Measurements from ENCODE around the gene OR2S2. TPM values are rescaled to one million over a fixed set of nuclear protein-coding genes. Genes with fewer than 3 reads are reported as not detected.
"Not testable (repeated sequence)": the region's sequence is repeated elsewhere in the genome, so short reads cannot be mapped to it uniquely, and the experiment has no call there.

The OR2S2 gene
- total RNA-seq, 4 donors from 2014 or later = not detected

GRCh38 chr9:35939679-35940250 lies 18.2 kb downstream of the OR2S2 start:
- no peak for TF ChIP-seq POLR2A (IDR thresholded peaks at IDR 0.05)
- TF ChIP-seq CTCF (IDR thresholded peaks at IDR 0.05) = no peak
- H3K27me3 ChIP-seq = no peaks in the 10 kb centered on the region
- intact Hi-C loops (cut with DNase I; ENCODE audit: low total_unique reads) = no loop called here
- no peak overlapping the region for H3K27ac ChIP-seq
- no peaks in the 10 kb centered on the region for H3K9me3 ChIP-seq
- no peaks in the 10 kb centered on the region for H3K4me1 ChIP-seq
- no peak for DNase-seq
- no peaks in the 10 kb centered on the region for H3K36me3 ChIP-seq
- H3K4me3 ChIP-seq = no peak overlapping the region

DNA sequence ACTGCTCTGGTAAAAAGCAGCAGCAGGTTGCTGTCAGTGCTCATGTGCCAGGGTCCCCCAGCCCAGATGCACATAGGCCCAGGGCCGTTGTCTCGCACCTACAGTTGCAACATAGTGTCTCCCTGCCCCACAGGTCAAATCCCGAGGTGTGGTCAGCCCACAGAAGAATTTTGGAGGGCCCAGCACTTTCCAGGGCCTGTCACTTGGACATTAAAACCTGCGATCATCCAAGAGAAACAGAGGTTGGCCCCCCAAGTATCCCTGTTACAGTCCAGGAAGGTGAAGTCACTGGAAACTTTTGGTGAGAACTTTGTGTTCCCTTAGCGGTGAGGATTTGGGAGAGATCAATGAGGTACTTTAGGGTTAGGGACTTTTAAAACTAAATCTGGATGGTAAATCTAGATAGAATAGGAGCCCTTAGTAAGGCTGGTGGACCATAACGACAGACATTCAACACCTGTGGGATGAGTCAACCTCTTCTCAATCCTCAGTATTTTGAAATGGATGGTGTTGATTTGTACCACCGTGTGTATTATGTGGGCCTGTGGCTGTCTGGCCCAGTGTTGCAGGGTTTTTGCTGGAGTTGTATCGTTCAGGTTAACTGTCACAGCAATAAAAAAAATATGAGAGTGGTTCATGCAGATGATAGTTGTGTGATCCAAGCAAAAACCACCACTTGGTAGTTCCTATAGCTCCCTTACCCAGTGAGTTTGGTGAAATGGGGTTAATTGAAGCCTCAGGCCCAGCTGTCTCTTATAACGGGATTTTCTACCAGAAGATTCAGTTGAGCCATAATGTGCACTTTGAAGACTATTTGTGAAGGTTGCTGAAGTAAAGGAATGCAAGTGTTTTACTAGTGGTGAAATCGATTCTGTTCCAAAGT lies 19.2 kb downstream of the OR2S2 start:
- Histone ChIP-seq H3K4me1 (no peaks in the 10 kb centered on the region), H3K27ac (no peak overlapping the region), H3K27me3 (no peaks in the 10 kb centered on the region), H3K36me3 (no peaks in the 10 kb centered on the region), H3K4me3 (no peak overlapping the region), H3K9me3 (no peaks in the 10 kb centered on the region)
- intact Hi-C loops (cut with DNase I; ENCODE audit: low total_unique reads) = no loop called here
- no peak for TF ChIP-seq CTCF (IDR thresholded peaks at IDR 0.05)
- no peak for TF ChIP-seq POLR2A (IDR thresholded peaks at IDR 0.05)
- DNase-seq = no peak

DNA sequence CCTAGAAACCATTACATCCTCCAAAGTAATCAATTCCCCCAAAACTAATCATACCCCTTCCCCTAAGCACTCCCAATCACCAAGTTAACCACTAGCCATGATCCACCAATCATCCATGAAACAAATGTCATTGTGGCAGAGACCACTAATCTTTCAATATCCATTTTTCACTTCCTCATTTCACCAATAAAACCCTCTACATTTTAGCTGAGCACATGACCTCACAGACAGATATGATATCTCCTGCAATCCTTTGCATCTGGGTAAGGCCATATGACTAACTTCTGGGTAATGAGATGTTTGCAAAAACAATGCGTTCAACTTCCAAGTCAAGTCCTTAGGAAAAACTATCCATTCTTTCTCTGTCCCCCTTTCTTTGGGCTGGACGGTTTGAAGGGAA lies 20.7 kb downstream of the OR2S2 start:
- no peak overlapping the region for H3K4me3 ChIP-seq
- H3K27me3 ChIP-seq = no peaks in the 10 kb centered on the region
- no peak for DNase-seq
- no peak overlapping the region for H3K27ac ChIP-seq
- no peaks in the 10 kb centered on the region for H3K9me3 ChIP-seq
- H3K36me3 ChIP-seq = no peaks in the 10 kb centered on the region
- no peaks in the 10 kb centered on the region for H3K4me1 ChIP-seq
- TF ChIP-seq CTCF (IDR thresholded peaks at IDR 0.05) (no peak), POLR2A (IDR thresholded peaks at IDR 0.05) (no peak)
- intact Hi-C loops (cut with DNase I; ENCODE audit: low total_unique reads) = no loop called here

DNA sequence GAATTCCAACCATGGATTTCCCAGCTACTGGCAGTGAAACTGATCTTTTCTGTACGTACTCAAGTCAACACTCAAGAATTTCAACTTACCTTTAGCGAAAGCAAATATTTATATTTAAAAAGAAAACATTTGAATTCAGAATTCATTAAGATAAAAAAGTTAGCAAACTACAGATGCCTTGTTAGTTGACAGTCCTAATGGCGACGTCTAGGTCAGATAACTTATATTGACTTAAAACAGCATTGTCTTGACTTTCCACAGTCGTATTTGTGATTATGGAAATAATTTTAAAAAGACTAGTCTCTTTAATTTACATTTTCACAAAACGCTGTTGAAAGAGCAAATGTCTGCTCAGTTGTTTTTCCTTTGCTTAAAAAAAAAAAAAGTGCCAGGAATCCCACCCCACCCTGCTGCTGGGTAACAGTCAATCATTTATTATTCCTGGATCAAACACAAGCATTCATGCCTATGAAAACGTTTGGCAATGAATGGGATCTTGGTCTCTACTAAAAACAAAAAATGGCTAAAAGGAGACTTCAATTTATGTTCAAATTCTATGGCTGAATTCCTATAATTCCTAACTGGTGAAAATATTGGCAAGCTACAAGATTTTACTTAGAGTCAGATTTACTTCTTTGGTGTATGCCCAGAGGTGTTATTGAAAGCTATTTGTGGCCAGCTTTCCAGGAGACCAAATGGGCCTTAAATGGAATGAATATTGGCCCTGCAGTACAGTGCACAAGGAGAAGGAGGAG lies 22.0 kb downstream of the OR2S2 start:
- DNase-seq = no peak
- H3K4me1 ChIP-seq = no peaks in the 10 kb centered on the region
- no peaks in the 10 kb centered on the region for H3K36me3 ChIP-seq
- H3K9me3 ChIP-seq = no peaks in the 10 kb centered on the region
- H3K27ac ChIP-seq = no peak overlapping the region
- TF ChIP-seq CTCF (IDR thresholded peaks at IDR 0.05) = no peak
- no peak for TF ChIP-seq POLR2A (IDR thresholded peaks at IDR 0.05)
- intact Hi-C loops (cut with DNase I; ENCODE audit: low total_unique reads) = no loop called here
- H3K4me3 ChIP-seq = no peak overlapping the region
- no peaks in the 10 kb centered on the region for H3K27me3 ChIP-seq

GRCh38 chr9:35935261-35935660 lies 22.7 kb downstream of the OR2S2 start:
- TF ChIP-seq CTCF (IDR thresholded peaks at IDR 0.05) (no peak), POLR2A (IDR thresholded peaks at IDR 0.05) (no peak)
- Histone ChIP-seq H3K36me3 (no peaks in the 10 kb centered on the region), H3K27me3 (no peaks in the 10 kb centered on the region), H3K4me1 (no peaks in the 10 kb centered on the region), H3K9me3 (no peaks in the 10 kb centered on the region), H3K4me3 (no peak overlapping the region), H3K27ac (no peak overlapping the region)
- intact Hi-C loops (cut with DNase I; ENCODE audit: low total_unique reads) = no loop called here
- no peak for DNase-seq

DNA sequence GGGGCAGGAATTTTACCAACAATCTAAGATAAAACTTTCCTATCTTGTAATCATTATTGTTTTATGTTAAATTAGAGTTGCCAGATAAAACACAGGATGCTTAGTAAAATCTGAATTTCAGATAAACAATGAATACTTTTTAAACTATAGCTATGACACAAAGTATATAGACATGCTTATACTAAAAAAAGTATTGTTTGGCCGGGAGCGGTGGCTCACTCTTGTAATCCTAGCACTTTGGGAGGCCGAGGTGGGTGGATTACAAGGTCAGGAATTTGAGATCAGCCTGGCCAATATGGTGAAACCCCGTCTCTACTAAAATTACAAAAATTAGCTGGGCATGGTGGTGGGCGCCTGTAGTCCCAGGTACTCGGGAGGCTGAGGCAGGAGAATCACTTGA lies 23.9 kb downstream of the OR2S2 start:
- H3K4me3 ChIP-seq; H3K27ac ChIP-seq; H3K27me3 ChIP-seq; H3K36me3 ChIP-seq; H3K4me1 ChIP-seq; DNase-seq; H3K9me3 ChIP-seq; intact Hi-C loops (cut with DNase I; ENCODE audit: low total_unique reads): not testable (repeated sequence)
